ENCODE data around the gene VKORC1.

Gene VKORC1

GRCh38 chr16:31086629-31086906, 8.0 kb downstream of the VKORC1 start:
- no peak for DNase-seq (ENCODE audit: low read depth in 1 of 2, low spot score in 1 of 2)
- Histone ChIP-seq H3K4me3 (replicated peaks; ENCODE audit: insufficient read depth, low read length) (no peak overlapping the region), H3K27me3 (ENCODE audit: insufficient read depth, poor library complexity, severe bottlenecking) (no peaks in the 10 kb centered on the region), H3K27ac (replicated peaks) (no peak overlapping the region)
- no peak for TF ChIP-seq SPI1 (IDR thresholded peaks at IDR 0.05; ENCODE audit: borderline replicate concordance, low read depth)
- no peak for TF ChIP-seq CTCF (IDR thresholded peaks at IDR 0.05; ENCODE audit: insufficient read depth, low read length)
- TF ChIP-seq GABPA (IDR thresholded peaks at IDR 0.05; ENCODE audit: low read depth) = no peak
- no peak for TF ChIP-seq POLR2AphosphoS5 (IDR thresholded peaks at IDR 0.05; ENCODE audit: low read depth)
- TF ChIP-seq REST (IDR thresholded peaks at IDR 0.05; ENCODE audit: insufficient replicate concordance, low read depth) = no peak

- DNase-seq (ENCODE audit: low read depth in 1 of 2, low spot score in 1 of 2) = no peak
- Histone ChIP-seq H3K27me3 (ENCODE audit: insufficient read depth, poor library complexity, severe bottlenecking) (no peaks in the 10 kb centered on the region), H3K4me3 (replicated peaks; ENCODE audit: insufficient read depth, low read length) (no peak overlapping the region), H3K27ac (replicated peaks) (no peak overlapping the region)
- no peak for TF ChIP-seq GABPA (IDR thresholded peaks at IDR 0.05; ENCODE audit: low read depth)
- TF ChIP-seq REST (IDR thresholded peaks at IDR 0.05; ENCODE audit: insufficient replicate concordance, low read depth) = no peak
- TF ChIP-seq SPI1 (IDR thresholded peaks at IDR 0.05; ENCODE audit: borderline replicate concordance, low read depth) = no peak
- TF ChIP-seq CTCF (IDR thresholded peaks at IDR 0.05; ENCODE audit: insufficient read depth, low read length) = no peak
- TF ChIP-seq POLR2AphosphoS5 (IDR thresholded peaks at IDR 0.05; ENCODE audit: low read depth) = no peak
Measured at GRCh38 chr16:31085873-31086628, 8.5 kb downstream of the VKORC1 start.

- no peak for DNase-seq (ENCODE audit: low read depth in 1 of 2, low spot score in 1 of 2)
- H3K4me3 ChIP-seq (replicated peaks; ENCODE audit: insufficient read depth, low read length) = no peak overlapping the region
- no peak overlapping the region for H3K27ac ChIP-seq (replicated peaks)
- TF ChIP-seq SPI1 (IDR thresholded peaks at IDR 0.05; ENCODE audit: borderline replicate concordance, low read depth) (no peak), REST (IDR thresholded peaks at IDR 0.05; ENCODE audit: insufficient replicate concordance, low read depth) (no peak), GABPA (IDR thresholded peaks at IDR 0.05; ENCODE audit: low read depth) (no peak), CTCF (IDR thresholded peaks at IDR 0.05; ENCODE audit: insufficient read depth, low read length) (no peak), POLR2AphosphoS5 (IDR thresholded peaks at IDR 0.05; ENCODE audit: low read depth) (no peak)
- H3K27me3 ChIP-seq (ENCODE audit: insufficient read depth, poor library complexity, severe bottlenecking) = no peaks in the 10 kb centered on the region
Measured at GRCh38 chr16:31085411-31085810, 9.2 kb downstream of the VKORC1 start.

Measured in HL-60 (cell line).